ENCODE results near the gene MAPK8IP1.

The MAPK8IP1 gene

DNA sequence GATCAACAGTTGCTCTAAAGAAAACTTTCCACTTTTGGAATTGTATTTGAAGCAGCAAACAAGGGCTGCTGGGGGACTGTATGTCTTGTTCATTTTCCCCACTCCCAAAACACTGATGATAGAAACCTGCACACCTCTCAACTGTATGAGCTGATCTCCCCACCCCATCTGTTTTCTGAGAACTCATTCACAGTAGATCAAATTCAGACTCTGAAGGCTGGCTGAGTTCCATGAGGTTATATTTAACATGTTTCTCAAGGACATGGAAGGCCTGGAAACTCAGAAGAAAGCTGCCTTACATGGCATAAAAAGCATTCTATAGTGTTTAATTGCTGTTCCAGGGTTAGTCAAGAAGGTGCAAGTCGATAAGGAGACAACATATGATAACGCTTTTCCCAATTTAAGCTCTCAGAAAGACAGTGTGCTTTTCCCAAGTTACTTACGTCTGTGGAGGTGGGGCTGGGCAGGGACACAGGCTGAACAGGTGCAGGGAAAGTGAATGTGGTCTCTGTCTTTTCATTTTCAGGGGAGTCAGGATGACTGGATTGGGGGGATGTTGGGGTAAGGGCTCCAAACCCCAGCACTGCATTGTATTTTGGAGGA, 60.0 kb downstream of the MAPK8IP1 start:
- DNase-seq (ENCODE audit: low read depth in 2 of 2) = no peak

DNA sequence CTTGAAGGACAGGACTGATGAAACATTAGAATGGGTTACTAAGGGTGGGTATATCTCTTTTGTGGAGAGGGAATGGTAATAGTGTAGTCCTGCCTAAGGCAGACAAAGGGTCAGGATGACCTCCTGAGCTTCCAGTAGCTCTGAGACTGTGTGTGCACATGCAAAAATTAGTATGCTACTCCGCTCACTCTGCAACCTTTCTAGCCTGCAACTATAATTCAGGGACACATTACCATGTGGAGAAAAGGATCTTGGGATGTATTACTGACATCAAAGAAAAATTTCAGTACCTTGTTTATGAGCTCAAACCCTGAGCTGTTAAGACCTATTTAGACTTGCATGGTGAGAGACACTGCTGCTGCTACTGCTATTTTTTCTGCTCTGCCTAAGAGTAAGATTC, 62.4 kb downstream of the MAPK8IP1 start:
- DNase-seq (ENCODE audit: low read depth in 2 of 2) = no peak

- no peak for DNase-seq (ENCODE audit: low read depth in 2 of 2)
Observed at GRCh38 chr11:45948356-45948755, 62.9 kb downstream of the MAPK8IP1 start.

DNA sequence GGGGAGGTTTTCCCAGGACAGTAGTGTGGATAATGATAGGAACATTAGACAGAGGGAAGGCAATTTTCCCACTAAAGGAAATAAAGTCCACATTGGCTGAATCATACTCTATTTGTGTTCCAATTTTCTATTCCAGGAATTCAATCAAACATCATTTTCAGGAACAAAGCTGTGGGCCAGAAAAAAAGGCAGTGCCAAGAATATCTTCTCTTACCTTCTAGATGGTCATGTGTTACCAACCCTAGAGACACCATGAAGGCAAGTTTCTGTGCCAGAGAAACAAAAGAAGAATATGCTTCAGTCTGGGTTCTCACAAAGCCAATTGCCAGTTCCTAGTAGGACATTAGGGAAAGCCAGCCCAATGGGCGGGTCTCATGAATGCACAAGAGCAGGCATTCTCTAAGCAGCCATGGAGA, 64.5 kb downstream of the MAPK8IP1 start:
- DNase-seq (ENCODE audit: low read depth in 2 of 2) = no peak
